GM04503 (cell line): ENCODE results near the gene AIPL1.

Experiments
- DNase-seq: peaks from one replicate; pipeline ENCODE4 v3.0.0-alpha.2; 2012; ENCODE audit warnings: low read depth

AIPL1 gene

DNA sequence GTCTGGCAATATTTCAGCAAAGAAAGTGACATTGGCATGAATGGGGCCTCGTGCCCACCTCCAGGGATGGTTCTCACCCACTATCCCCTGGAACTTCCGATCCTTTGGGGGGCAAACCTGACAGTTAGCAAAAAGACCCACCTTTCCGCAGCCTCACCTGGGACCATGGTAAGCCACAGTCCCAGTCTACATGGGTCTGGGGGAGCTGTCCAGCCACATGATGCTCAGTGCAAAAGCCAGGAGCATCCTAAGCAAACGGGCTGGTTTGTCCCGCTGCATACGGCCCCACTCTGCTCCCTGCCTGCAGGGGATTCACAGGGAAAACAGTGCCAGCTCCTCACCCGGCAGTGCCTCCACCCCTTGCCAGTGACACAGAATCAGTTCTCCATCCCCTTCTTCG is 19.3 kb downstream of the AIPL1 start:
- DNase-seq = no peak

DNA sequence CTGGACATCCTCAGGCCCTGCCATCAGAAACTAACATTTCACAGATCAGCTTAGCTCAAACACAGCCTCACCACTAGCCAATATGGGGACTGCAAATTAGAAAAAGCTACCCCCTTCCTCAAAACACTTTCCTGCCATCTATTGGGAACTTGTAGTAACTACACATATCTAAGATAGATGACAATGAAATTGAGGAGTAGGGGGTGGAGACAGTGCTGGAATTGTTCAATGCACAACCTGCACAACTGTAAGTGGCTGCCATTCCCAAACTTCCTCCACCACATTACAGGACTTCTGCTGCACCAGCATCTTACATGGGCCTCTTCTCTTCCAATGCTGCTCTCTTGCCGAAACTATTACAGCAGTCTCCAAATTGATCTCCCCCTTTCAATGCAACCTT is 21.9 kb downstream of the AIPL1 start:
- DNase-seq = no peak

DNA sequence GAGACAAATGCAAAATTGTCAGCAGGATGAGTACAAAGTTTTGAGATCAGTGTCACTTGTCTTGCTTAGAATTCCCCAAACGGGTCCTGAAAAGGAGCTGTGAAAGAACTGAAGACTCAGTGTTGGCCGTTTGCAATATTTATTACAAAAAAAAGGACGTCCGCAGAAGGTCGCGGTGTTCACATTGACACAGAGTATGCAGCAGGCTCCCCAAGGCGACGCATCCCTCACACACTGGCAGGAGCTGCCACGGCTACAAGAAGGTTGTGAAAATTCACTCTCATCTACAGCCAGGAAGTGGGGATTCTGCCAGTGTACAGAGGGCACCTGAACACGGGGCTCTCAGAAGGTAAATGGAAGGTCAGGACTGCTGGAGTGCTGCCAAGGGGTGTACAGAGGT is 26.2 kb downstream of the AIPL1 start:
- no peak for DNase-seq

DNA sequence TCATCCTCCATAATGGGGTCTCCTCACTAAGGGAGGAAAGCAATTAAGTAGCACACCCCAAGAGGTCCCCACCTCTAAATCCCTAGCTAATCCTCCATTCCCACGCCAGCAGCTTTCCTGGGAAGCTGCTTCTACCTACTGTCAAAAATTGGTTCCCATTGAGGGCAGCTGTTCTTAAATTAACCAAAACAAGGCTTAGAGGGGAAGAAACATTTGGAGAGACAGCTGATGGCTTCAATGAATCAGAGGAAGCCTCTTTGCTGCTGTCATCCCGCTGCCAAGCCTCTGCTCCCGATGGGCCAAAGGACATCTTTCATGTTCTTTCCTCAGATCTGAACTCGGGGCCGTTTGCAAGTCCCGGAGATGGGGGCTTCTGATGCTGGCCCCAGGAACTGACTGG is 26.6 kb downstream of the AIPL1 start:
- DNase-seq = no peak

DNA sequence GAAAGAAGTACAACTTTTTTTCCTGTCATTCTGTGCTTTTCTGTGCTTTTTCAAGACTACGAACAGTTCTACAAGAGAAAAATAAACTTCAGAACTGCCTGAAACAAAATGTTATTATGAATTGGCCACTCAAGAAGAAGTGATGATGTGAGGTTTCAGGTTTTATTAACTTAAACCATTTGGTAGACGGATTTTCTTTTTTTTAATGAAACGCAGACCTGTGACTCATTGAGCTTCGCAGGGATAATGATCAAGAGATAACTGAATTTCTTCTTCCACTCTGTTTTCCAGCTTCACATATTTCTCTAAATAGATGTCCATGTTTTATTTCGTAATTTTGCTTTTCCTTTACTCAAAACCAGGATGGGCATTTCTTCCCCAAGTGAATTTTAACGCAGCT is 32.7 kb downstream of the AIPL1 start:
- DNase-seq = no peak

DNA sequence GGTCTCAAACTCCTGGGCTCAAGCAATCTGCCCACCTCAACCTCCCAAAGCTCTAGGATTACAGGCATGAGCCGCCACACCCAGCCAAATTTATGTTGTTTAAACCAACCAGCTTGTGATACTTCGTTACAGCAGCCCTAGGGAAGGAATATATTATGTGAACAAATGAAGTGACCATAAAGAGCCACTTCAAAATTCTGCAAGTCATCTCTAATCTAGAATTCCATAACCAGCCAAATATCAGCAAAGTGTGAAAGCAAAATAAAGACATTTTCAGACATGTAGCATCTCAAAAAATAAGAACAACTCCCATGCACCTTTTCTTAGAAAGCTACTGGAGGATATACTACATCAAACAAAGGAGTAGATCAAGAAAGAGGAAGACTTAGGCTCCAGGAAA is 36.0 kb downstream of the AIPL1 start:
- no peak for DNase-seq

DNA sequence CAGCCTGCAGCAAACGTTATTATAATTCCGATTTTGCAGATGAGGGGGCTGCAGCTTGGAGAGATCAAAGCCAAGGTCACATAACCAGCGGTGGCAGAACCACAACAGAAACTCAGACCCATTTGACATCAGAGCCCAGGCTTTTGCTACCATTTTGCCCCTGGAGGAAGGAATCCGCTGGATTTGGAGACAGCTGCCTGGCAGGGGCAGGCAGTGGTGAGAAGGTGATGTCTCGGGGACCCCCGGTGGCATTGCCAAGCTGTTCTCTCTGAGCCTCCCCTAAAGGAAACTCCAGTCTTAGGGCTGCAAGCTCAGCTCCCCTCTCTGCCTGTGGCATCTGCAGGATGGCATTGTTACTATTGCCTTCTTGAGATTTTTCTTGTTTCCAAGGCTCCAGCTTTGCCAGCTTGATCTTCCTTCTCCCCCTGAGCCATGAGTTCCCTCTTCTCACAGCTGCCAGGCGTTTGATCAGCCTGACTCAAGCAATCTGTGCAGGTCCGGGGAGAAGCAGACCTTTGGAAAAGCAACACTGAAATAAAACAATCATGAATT is 40.8 kb downstream of the AIPL1 start:
- DNase-seq = no peak

DNA sequence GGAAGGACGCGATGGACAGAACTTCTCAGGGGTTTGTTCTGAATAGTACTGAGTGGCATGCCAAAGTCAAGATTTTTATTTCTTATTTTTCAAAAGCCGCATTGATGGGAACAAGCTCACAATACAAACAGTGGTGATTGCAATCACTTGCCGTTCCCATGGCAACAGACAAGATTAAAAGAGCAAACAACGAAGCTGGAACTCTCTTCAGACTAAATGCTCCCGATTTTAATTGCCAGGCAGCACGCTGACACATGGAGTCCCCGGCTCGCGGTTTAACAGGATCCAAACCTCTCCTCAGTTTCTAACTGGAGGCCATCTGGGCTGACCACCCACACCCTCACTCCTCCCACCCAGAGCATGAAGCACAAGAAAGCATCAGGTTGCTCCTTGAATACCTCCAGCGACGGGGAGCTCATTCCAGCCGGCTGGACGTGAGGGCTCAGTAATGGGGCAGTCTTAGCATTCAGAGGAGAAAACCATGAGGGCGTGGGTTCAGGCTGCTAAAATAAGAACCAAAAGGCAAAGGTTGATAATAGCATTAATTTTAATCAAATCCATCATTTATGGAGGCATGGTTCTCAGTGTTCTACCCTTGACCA is 41.5 kb downstream of the AIPL1 start:
- no peak for DNase-seq

DNA sequence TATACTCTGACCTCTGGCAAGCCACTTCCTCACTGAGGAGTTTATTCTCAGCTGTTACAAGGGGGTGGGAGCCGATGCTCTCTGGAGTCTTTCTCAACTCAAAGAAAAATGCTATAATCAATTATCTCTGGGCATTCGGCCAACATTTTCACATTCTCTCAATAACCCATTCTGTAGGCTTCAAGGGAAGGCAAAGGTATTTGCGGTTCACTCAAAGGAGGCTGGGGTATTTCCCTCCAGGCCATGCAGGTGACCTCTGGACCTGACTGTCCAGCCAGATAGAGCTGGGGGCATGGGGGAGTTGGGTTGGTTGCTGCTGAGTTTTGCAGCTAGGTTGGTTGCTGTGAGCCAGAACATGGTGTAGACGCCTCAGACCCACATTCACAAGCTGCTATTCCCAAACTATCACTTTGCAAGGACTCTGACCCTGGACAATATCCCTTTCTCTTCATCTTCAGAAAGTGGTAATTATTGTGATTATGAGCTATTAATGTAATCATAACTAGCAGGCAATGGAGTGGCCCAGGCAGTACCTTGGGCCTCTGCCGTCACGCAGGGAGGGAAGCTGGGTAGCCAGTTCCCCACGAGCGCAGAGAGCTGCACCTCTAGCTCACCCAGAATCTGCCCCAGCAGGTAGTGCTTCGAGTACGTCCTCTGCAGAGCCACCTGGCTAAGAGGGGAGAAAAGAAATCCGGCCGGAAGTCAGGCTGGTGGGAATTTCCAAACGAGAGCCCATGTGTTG is 42.1 kb downstream of the AIPL1 start:
- DNase-seq = no peak

DNA sequence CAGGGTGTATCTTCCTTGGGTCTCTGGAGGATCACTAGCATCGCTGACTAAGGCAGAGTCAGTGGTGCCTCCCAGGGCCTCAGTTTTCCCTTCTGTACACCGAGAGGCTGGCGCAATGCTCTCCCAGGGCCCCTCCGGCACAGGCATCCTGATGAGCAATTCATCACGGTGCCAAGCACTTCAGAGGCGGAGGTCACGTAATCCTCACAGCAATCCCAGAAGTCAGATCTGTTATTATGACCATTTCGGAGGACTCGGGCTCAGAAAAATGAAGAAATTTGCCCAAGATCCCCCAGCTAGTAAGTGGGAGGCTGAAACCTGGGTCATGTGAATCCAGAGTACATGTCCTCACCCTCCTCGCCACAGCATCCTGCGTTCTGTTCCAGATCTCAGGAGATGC is 46.5 kb downstream of the AIPL1 start:
- DNase-seq = no peak

DNA sequence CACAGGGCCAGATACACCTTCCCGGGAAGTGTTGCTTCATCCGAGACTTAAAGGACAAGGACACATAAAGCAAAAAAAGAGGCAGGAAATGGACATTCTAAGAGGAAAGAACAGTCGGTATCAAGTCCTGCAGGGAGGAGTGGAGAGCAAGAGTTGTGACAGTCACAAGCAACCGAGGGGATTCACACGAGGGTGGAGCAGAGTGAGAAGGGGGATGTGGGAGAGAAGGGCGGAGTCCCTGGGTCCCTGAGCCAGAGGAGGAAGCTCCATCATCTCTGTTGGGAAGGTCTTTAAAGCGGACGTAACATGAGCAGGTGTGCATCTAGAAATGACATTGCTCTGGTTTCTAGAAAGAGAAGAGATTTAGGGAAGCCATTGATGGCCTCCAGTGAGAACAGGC is 47.1 kb downstream of the AIPL1 start:
- DNase-seq = no peak

DNA sequence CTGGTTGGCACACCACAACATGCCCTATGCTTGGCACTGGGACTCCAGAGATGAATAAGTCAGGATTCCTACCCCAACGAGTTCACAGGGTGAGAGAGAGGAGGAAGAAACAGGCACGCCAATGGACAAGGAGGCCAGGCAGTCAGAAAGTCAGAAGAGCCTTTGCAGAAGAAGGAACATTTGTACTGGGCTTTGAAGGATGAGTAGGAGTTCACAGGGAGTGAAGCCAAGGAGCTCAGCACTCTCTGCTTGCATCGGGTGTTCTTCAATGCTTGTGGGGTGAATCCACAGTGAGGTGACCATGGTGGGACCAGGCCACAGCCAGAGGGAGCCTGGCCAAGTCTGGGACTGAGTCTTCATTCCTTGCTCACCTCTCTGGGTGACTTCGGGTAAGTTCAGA is 47.5 kb downstream of the AIPL1 start:
- no peak for DNase-seq

DNA sequence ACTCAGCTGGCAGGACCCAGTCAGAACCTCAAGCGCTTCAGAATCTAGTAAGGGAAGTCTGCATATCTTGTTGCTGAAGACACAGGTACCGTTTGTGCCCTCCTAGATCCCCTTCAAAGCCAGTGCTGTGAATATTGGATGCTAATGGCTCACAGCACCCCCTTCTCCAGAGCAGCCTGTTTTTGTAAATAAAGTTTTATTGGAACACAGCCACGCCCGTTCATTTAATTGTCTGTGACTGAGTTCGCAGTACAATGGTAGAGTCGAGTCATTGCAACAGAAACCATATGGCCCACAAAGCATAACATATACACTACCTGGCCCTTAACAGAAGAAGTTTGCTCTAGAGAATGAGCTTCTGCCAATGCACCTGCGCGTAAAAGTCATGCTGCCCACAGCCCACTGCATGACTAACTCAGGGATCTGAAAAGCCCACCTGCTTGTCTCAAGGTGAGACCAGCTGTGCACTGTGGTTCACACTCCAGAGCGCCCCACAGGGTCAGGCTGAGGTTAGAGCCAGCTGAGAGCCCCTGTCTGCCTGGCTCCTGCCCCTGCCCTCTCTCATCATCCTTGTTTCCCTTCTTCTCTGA is 48.8 kb downstream of the AIPL1 start:
- no peak for DNase-seq

DNA sequence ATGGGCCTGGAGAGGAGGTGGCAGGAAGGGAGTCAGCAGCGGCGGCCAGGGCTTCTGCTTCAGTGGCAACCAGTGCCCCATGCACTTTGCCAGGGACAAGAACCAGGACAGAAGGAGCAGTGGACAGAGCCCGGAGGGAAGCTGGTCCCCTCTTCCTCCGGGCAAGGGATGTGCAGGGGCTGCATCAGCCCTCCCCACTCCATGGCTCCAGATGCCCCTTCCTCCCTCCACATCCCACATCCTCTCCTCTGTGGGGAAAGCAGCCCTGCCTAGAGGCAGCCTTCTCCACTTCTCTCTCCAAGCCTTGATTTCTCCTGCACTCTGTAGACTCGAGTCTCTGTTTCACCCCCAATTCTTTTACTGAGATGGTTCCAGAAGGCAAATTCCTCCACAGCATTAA is 50.4 kb downstream of the AIPL1 start:
- DNase-seq = no peak

DNA sequence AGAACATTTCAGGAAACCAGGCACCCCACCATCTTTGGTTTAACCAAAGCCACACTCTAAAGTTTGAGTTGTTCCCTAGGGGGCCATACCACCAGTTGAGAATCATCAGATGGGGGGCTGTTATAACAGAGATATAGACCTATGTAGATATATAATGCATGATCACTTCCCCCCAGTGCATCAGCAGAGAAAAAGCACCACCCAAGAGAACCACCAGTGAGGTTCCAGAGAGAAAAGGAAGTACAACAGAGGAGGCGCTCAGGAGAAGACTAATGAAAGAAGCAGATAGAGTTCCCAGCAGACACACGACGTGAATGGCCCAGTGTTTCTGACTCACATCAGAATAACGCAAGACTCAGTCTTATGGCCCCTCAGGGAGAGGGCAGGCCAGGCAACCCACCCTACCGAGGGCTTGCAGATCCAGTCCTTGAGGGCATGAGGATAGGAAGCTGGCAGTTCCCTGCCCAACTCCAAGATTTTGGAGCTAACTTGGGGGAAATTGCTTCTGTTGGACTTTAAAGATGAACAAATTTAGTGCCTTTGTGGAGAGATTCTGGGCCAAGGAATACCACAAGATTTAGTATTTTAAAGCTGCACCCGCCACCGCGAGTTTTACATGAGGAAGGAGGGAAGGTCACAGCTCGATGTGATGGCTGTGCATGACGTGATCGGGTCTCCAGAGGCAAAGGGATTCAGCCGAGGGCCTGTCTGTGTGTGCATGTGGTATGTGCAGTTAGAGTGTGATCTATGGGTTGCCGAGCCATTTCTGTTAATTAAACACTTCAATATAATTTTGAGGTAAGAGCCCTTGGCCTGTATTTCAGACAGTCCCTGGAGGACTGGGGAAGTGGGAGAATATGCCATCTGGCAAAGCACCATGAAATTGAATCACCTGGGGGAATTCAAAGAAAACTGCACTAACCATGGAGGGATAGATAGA is 53.1 kb downstream of the AIPL1 start:
- DNase-seq = no peak

DNA sequence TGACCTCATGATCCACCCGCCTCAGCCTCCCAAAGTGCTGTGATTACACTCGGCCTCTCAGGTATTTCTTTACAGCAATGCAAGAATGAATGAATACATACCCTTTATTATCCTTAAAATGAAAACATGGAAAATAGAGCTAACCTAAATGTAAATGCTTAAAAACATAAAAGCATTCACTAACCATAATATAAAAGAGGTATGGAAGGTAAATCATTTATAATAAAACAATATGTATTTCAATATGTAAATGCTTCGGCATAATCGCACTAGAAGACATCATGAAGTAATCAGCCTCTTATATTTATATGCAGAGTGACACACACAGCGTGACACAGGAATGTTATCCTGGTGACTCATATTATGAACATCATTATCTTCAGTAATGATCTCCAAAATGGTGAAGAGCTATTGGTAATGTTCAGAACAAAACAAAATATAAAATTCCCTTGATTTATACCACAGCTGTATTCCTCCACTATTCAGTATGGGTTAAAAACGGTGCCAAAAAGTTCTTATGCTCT is 53.9 kb downstream of the AIPL1 start:
- peak; percentile 23 for DNase-seq

DNA sequence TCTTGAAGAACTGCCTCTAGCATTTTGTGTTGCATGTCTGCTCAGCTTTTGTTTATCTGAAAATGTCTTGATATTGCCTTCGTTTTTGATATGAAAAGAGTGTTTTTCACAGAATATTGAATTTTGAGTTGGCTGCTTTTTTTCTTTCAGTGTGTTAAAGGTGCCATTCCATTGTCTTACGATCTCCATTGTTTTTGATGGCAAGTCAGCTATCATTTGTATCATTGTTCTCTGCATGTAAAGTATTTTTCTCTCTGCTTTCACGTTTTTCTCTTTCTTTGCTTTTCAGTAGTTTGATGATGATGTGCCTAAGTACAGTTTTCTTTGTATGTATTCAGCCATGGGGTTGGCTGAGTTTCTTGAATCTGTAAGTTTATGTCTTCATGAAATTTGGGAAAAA is 57.0 kb downstream of the AIPL1 start:
- no peak for DNase-seq

DNA sequence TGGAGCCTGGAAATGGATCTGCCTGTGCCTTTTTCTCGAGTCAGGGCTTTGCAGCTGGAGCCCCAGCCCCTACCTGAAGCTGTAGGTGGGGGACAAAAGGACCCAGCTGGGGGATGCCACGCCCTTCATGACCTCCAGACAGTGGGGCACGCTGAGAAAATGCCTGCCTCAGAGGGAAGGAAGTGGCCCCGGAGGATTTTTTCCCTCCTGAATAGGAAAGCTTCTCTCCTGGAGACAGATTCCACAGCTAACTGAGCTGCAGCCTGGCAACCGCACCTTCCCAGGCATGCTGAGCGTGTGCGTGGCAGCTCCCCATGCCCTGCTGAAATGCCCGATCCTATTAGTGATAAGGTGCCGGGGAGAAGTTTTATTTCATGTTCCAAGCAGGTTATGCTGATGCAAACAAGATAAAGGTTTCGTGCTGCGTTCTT is 58.0 kb downstream of the AIPL1 start:
- no peak for DNase-seq

DNA sequence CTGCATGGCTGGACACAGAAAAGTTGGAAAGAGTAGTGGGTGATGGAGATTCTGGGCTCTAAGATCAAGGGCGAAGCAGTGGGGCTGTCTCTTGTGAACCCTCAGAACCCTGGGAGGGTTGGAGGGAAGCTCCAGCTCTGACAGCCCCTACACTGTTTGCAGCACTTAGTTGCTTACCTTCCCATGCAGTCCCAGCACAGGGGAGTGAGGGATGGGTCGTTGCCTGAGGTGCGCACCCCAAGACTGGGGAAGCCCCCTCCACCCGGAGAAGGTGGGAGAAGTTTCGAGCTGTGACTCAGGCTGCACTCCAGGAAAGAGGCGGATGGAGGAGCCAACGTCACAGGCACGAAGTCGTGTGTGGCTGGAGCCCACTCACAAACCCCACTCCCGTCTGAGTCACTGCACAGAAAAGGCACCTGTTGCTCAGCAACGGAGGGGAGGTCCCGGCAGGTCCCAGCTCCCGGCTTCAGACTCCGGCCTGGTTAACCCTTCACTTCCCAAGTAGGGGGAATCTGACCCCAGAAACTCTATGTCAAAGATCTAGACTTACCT is 60.1 kb downstream of the AIPL1 start:
- no peak for DNase-seq

DNA sequence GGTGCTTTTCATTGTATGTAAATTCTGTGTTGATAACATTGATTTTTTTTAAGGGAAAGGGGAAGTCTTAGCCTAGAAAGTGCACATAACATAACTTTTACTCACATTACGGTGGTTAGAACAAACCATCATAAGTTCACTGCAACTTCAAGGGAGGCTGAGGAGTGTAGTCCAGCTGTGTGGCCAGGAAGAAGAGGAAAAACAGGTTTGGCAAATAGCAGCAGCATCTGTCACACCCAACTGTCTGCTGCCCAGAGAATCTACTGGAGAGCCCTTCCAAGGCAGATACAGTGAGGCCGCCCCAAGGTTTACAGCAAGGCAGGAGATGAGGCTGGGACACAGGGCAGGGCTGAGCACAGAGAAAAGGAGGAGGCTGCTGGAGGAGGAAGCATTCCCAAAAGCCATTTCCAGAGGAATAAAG is 60.6 kb downstream of the AIPL1 start:
- DNase-seq = no peak
